Ishikawa (cell line): ENCODE results near the gene SV2B.

Experiments
- CEBPB ChIP-seq: IDR thresholded peaks from 2 replicates; pipeline ENCODE4 v1.6.1; 2012
- CREB1 ChIP-seq: IDR thresholded peaks from 2 replicates; pipeline ENCODE4 v1.6.1; 2012; ENCODE audit warnings: low read depth
- EGR1 ChIP-seq: IDR thresholded peaks from 2 replicates; pipeline ENCODE4 v1.6.1; 2012
- FOXM1 ChIP-seq: IDR thresholded peaks from 2 replicates; pipeline ENCODE4 v1.6.1; 2012; ENCODE audit warnings: low read depth, borderline replicate concordance
- MAX ChIP-seq: IDR thresholded peaks from 2 replicates; pipeline ENCODE4 v1.6.1; 2012
- NFIC ChIP-seq: IDR thresholded peaks from 2 replicates; pipeline ENCODE4 v1.6.1; 2012
- RAD21 ChIP-seq: IDR thresholded peaks from 2 replicates; pipeline ENCODE4 v1.6.1; 2012; ENCODE audit warnings: low read depth
- REST ChIP-seq: IDR thresholded peaks from 2 replicates; pipeline ENCODE4 v1.6.1; 2012; ENCODE audit warnings: low read depth, mild to moderate bottlenecking
- TCF12 ChIP-seq: IDR thresholded peaks from 2 replicates; pipeline ENCODE4 v1.6.1; 2012; ENCODE audit warnings: low read depth
- USF1 ChIP-seq: IDR thresholded peaks from 2 replicates; pipeline ENCODE4 v1.6.1; 2012
- ZBTB7A ChIP-seq: IDR thresholded peaks from 2 replicates; pipeline ENCODE4 v1.6.1; 2012; ENCODE audit warnings: low read depth

GRCh38 chr15:91278951-91279350 lies 178.9 kb downstream of the SV2B start:
- TF ChIP-seq REST, result no peak
- TF ChIP-seq EGR1, result no peak
- TF ChIP-seq FOXM1, result no peak
- no peak for TF ChIP-seq CEBPB
- no peak for TF ChIP-seq NFIC
- no peak for TF ChIP-seq MAX
- no peak for TF ChIP-seq ZBTB7A
- TF ChIP-seq TCF12, result no peak
- TF ChIP-seq RAD21, result no peak
- TF ChIP-seq USF1, result no peak
- TF ChIP-seq CREB1, result no peak
